ENCODE measurements around the gene PRDM16.

DNA sequence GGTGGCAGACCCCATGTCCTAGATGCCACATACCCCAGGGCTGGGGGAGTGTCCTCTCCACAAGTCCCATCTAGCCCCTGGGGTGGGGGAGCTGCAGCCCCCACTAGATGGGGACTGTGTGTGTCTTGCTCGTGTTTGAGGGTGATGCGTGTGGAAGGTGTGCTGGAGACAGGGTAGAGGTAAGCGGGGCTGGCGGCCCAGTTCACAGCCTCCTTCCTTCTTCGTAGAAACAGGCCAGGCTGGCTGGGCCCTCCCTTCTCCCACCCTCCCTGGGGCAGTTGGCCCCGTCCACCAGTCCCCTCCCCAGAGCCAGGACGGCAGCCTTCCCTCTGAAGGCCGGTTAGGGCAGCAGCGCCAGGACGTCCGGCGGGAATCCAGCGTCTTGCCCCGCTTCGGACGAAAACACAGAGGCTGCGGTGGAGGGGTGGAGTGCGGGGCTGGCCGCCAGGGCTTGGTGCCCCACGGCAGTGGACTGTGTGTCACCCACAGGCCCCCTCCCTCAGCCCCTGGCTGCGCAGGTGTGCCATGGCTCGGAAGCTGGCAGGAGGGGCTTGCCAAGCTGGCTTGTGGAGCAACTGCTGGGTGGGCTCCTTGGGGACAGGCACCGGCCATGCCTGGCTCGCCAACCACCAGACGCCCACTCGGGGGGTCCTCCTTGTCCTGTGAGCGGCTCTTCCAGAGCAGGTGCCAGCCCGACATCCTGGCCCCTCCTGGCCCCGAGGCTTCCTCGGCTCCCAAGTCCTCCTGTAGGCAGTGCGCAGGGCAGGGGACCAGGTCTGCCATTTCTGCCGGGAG is 3.6 kb downstream of the PRDM16 start:
- TF ChIP-seq CTCF (IDR thresholded peaks at IDR 0.05) (no peak), POLR2AphosphoS5 (IDR thresholded peaks at IDR 0.05) (no peak)
